ENCODE data around the gene GPLD1. TPM values are rescaled to one million over a fixed set of nuclear protein-coding genes. Genes with fewer than 3 reads are reported as not detected.

The GPLD1 gene
- total and polyA plus RNA-seq, 9 of the 15 experiments (the other 6 are each of a cell fraction or from before 2014, with no cell fraction given), result 0.11 to 1.3 (median 0.82) TPM

GRCh38 chr6:24396824-24397223, 92.6 kb downstream of the GPLD1 start (continued):
- TF ChIP-seq RFX7 (CRISPR knock-in tag; IDR thresholded peaks at IDR 0.05) (no peak), THAP12 (CRISPR knock-in tag; IDR thresholded peaks at IDR 0.05) (no peak)

GRCh38 chr6:24394780-24395437, 94.5 kb downstream of the GPLD1 start:
- Histone ChIP-seq H3K9me1 (ENCODE audit: control insufficient read depth, insufficient read depth, low read length) (no peaks in the 10 kb centered on the region), H3K9ac (ENCODE audit: insufficient read depth in 1 of 2, low read depth in 2 of 2, low read length in 2 of 2) (no peak overlapping the region), H3K79me2 (ENCODE audit: control insufficient read depth, insufficient read depth, low read length) (no peaks in the 10 kb centered on the region), H3K4me3 (no peak overlapping the region), H3K27ac (ENCODE audit: extremely low read depth, low read depth, low read length) (no peak overlapping the region), H3K27me3 (ENCODE audit: control insufficient read depth in 2 of 2, insufficient read depth in 2 of 2, low read length in 2 of 2) (no peaks in the 10 kb centered on the region), H3K4me1 (replicated peaks in 1 of 2; ENCODE audit: control insufficient read depth in 2 of 2, insufficient read depth in 2 of 2, low read length in 2 of 2) (peaks cover 0 to 9% of the 10 kb centered on the region in 2 experiments; a peak in 3 of 5 replicates), H3K9me3 (replicated peaks; ENCODE audit: control insufficient read depth, insufficient read depth, low read depth, low read length) (peaks cover 8% of the 10 kb centered on the region; the same call in 1 of the 2 replicates), H3K4me2 (ENCODE audit: insufficient read depth, low read length) (no peak overlapping the region; the same call in 1 of the 2 replicates), H2AFZ (ENCODE audit: low read depth, low read length) (no peak overlapping the region), H3K36me3 (ENCODE audit: control insufficient read depth, insufficient read depth, low read length) (no peaks in the 10 kb centered on the region), H4K20me1 (replicated peaks; ENCODE audit: control insufficient read depth, insufficient read depth, low read length) (no peaks in the 10 kb centered on the region)
- DNase-seq (ENCODE audit: extremely low read depth in 1 of 4, low spot score in 3 of 4) (no peak), FAIRE-seq (peak; percentile 51), ATAC-seq (no peak)
- no TSS peak for BruUV-seq (replicated peaks)
- intact Hi-C loops (cut with micrococcal nuclease) (no loop called here), in situ Hi-C loops (cut with MboI) (no loop called here)
- POLR2A ChIA-PET, result no interaction called here
- WGBS (ENCODE audit: insufficient coverage, low coverage, missing lambda C conversion rate), result 6% methylated on average over 4 of the region's 4 CpGs
- CTCF ChIA-PET (ENCODE audit: low intra/inter-chr PET ratio), result no interaction called here
- TF ChIP-seq CEBPG (CRISPR knock-in tag; IDR thresholded peaks at IDR 0.05) (no peak), CEBPG (tag; conservative IDR thresholded peaks at IDR 0.05 in 1 of 2, IDR thresholded peaks at IDR 0.05 in 1 of 2) (peak in 1 of 2 experiments; percentile 81; a peak in 2 of 4 replicates), PURB (CRISPR knock-in tag; IDR thresholded peaks at IDR 0.05; ENCODE audit: low read depth) (no peak), HMBOX1 (IDR thresholded peaks at IDR 0.05) (peak; percentile 66), CBX5 (IDR thresholded peaks at IDR 0.05; ENCODE audit: borderline replicate concordance, low read depth) (no peak), ETV6 (IDR thresholded peaks at IDR 0.05; ENCODE audit: borderline replicate concordance in 1 of 2, low read depth in 2 of 2, low read length in 1 of 2) (no peak), ETV6 (CRISPR knock-in tag; IDR thresholded peaks at IDR 0.05; ENCODE audit: borderline replicate concordance) (no peak), RNF2 (IDR thresholded peaks at IDR 0.05) (no peak), MAX (CRISPR knock-in tag; IDR thresholded peaks at IDR 0.05) (no peak), GABPB1 (CRISPR knock-in tag; IDR thresholded peaks at IDR 0.05) (no peak), FOSL1 (tag; conservative IDR thresholded peaks at IDR 0.05) (peak; percentile 56; the same call in 1 of the 2 replicates), CBX1 (IDR thresholded peaks at IDR 0.05; ENCODE audit: low read depth) (no peak), FOXA3 (CRISPR knock-in tag; conservative IDR thresholded peaks at IDR 0.05 in 1 of 2, IDR thresholded peaks at IDR 0.05 in 1 of 2) (no peak), MNT (conservative IDR thresholded peaks at IDR 0.05) (no peak)
